Astrocyte (in vitro differentiated cells and primary cell): ENCODE data around the gene SLC38A9. TPM values are rescaled to one million over a fixed set of nuclear protein-coding genes. Genes with fewer than 3 reads are reported as not detected.
"Not testable (repeated sequence)": the region's sequence is repeated elsewhere in the genome, so short reads cannot be mapped to it uniquely, and the experiment has no call there.

ENCODE experiments used
- DNase-seq: peaks from one replicate; pipeline ENCODE4 v3.0.0-alpha.2; 2010; ENCODE audit warnings: low read depth
- FAIRE-seq: peaks from 2 replicates; lab custom pipeline; 2011; peaks lifted over from hg19 to GRCh38; lab: Jason Lieb, UNC
- H2AFZ ChIP-seq: 2 replicates; pipeline ENCODE4 v1.6.0; 2012; ENCODE audit warnings: low read depth, low read length, inconsistent platforms
- H3K27ac ChIP-seq: 2 replicates; pipeline ENCODE4 v1.5.1; 2011; ENCODE audit warnings: low read depth, low read length, inconsistent platforms
- H3K27me3 ChIP-seq: 2 replicates; pipeline ENCODE4 v1.6.0; 2011; ENCODE audit warnings: low read length, inconsistent platforms; ENCODE audit not compliant: insufficient read depth
- H3K36me3 ChIP-seq: 2 replicates; pipeline ENCODE4 v1.5.1; 2011; ENCODE audit warnings: low read length, inconsistent platforms; ENCODE audit not compliant: insufficient read depth
- H3K4me1 ChIP-seq: 2 replicates; pipeline ENCODE4 v1.5.1; 2011; ENCODE audit warnings: low read length, inconsistent platforms; ENCODE audit not compliant: insufficient read depth
- H3K4me2 ChIP-seq: 2 replicates; pipeline ENCODE4 v1.6.0; 2012; ENCODE audit warnings: low read length, inconsistent platforms
- H3K4me3 ChIP-seq: 2 replicates; pipeline ENCODE4 v1.5.1; 2011; ENCODE audit warnings: low read depth, mild to moderate bottlenecking, low read length, inconsistent platforms; ENCODE audit not compliant: insufficient read depth
- H3K79me2 ChIP-seq: 2 replicates; pipeline ENCODE4 v1.6.0; 2012; ENCODE audit warnings: mild to moderate bottlenecking, low read length, inconsistent platforms; ENCODE audit not compliant: insufficient read depth
- H3K9ac ChIP-seq: 2 replicates; pipeline ENCODE4 v1.6.0; 2012; ENCODE audit warnings: mild to moderate bottlenecking, low read length, inconsistent platforms
- H3K9me3 ChIP-seq: 2 replicates; pipeline ENCODE4 v1.5.1; 2012; ENCODE audit warnings: low read depth, mild to moderate bottlenecking, low read length, inconsistent platforms; ENCODE audit not compliant: insufficient read depth
- H4K20me1 ChIP-seq: 2 replicates; pipeline ENCODE4 v1.6.0; 2012; ENCODE audit warnings: low read length, inconsistent platforms; ENCODE audit not compliant: insufficient read depth
- H3K27ac Mint-ChIP-seq: one replicate; pipeline ENCODE4 v1.8.0; 2021; ENCODE audit warnings: mild to moderate bottlenecking, mixed read lengths; ENCODE audit not compliant: unreplicated experiment
- H3K27me3 Mint-ChIP-seq: one replicate; pipeline ENCODE4 v1.8.0; 2021; ENCODE audit warnings: low read depth, mixed read lengths; ENCODE audit not compliant: unreplicated experiment
- H3K36me3 Mint-ChIP-seq: one replicate; pipeline ENCODE4 v1.8.0; 2021; ENCODE audit warnings: low read depth, mixed read lengths; ENCODE audit not compliant: unreplicated experiment
- H3K4me1 Mint-ChIP-seq: one replicate; pipeline ENCODE4 v1.8.0; 2021; ENCODE audit warnings: low read depth, mixed read lengths; ENCODE audit not compliant: unreplicated experiment
- H3K4me3 Mint-ChIP-seq: one replicate; pipeline ENCODE4 v1.8.0; 2021; ENCODE audit warnings: mild to moderate bottlenecking, moderate library complexity, mixed read lengths; ENCODE audit not compliant: unreplicated experiment
- H3K9me3 Mint-ChIP-seq: one replicate; pipeline ENCODE4 v1.8.0; 2021; ENCODE audit warnings: mild to moderate bottlenecking, mixed read lengths; ENCODE audit not compliant: unreplicated experiment
- EZH2 ChIP-seq: IDR thresholded peaks from 2 replicates; pipeline ENCODE4 v1.6.1; 2012; ENCODE audit warnings: mild to moderate bottlenecking, low read length, inconsistent platforms; ENCODE audit not compliant: insufficient read depth
- total RNA-seq: library from RNA; stranded (reverse); gene quantifications from 2 replicates; pipeline ENCODE4 v1.2.1, GENCODE V29; 2021
- TF ChIP-seq, protein P1 (sequence below): IDR thresholded peaks from 2 replicates; pipeline ENCODE4 v1.5.1; 2011; ENCODE audit warnings: low read depth, mild to moderate bottlenecking, inconsistent platforms, low read length, moderate library complexity; ENCODE audit not compliant: insufficient read depth

SLC38A9 gene
- total RNA-seq, 1 donor from 2014 or later = 30.0 TPM

DNA sequence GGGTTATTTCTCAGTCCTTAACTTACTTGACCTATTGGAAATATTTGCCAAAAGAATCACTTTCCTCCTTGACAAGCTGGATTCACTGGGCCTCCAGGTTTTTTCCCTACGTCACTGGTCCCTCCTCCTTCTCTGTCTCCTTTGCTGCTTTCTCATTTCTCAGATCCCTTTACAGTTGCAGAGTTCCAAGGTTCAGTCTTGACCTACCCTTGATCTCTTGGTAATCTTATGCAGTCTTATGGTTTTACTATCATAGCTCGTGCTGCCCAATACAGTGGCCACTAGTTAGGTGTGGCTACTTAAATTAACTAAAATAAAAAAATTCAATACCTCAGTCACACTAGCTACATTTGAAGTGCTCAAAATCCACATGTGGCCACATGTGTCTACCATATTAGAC is 11.4 kb downstream of the SLC38A9 start:
- DNase-seq (no peak), FAIRE-seq (no peak)
- H4K20me1 ChIP-seq = no peaks in the 10 kb centered on the region
- TF ChIP-seq, protein P1, sequence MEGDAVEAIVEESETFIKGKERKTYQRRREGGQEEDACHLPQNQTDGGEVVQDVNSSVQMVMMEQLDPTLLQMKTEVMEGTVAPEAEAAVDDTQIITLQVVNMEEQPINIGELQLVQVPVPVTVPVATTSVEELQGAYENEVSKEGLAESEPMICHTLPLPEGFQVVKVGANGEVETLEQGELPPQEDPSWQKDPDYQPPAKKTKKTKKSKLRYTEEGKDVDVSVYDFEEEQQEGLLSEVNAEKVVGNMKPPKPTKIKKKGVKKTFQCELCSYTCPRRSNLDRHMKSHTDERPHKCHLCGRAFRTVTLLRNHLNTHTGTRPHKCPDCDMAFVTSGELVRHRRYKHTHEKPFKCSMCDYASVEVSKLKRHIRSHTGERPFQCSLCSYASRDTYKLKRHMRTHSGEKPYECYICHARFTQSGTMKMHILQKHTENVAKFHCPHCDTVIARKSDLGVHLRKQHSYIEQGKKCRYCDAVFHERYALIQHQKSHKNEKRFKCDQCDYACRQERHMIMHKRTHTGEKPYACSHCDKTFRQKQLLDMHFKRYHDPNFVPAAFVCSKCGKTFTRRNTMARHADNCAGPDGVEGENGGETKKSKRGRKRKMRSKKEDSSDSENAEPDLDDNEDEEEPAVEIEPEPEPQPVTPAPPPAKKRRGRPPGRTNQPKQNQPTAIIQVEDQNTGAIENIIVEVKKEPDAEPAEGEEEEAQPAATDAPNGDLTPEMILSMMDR = no peak
- TF ChIP-seq EZH2 = no peak
- Mint-ChIP-seq H3K4me3 (no peak overlapping the region), H3K27me3 (no peaks in the 10 kb centered on the region), H3K9me3 (peaks cover 3% of the 10 kb centered on the region), H3K4me1 (no peaks in the 10 kb centered on the region), H3K36me3 (peaks cover 6% of the 10 kb centered on the region), H3K27ac (no peak overlapping the region)
- H3K9ac ChIP-seq = no peak overlapping the region
- H3K9me3 ChIP-seq = no peaks in the 10 kb centered on the region
- no peaks in the 10 kb centered on the region for H3K27me3 ChIP-seq
- no peak overlapping the region for H3K27ac ChIP-seq
- no peaks in the 10 kb centered on the region for H3K4me1 ChIP-seq
- no peaks in the 10 kb centered on the region for H3K36me3 ChIP-seq
- H3K4me2 ChIP-seq = no peak overlapping the region
- H3K79me2 ChIP-seq = no peaks in the 10 kb centered on the region
- H3K4me3 ChIP-seq = no peak overlapping the region
- H2AFZ ChIP-seq = no peak overlapping the region

DNA sequence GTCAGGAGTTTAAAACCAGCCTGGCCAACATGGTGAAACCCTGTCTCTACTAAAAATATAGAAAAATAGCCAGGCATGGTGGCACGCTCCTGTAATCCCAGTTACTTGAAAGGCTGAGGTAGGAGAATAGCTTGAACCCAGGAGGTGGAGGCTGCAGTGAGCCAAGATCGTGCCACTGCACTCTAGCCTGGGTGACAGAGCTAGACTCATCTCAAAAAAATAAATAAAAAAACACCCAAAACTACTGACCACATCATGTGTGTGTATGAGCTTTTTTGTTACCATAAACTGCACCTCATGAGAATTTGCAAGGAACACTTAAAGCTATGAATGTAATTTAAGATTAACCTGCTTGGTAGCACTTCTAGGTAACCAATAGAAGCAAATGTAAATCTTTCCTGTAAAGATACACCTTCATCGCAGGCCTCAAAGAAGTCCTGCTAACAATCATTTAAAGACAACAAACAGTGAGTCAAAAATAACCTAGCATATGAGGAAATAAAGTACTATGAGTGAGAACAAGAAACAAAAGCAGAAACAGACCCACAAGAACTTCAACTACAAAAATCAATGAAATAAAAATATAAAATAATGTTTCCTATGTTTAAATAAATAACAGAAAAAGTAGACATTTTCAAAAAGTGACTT is 13.0 kb downstream of the SLC38A9 start:
- no peak overlapping the region for H3K4me3 Mint-ChIP-seq
- Histone ChIP-seq H3K4me2 (no peak overlapping the region), H3K9me3 (no peaks in the 10 kb centered on the region), H3K27ac (no peak overlapping the region), H3K9ac (no peak overlapping the region), H3K79me2 (no peaks in the 10 kb centered on the region), H2AFZ (no peak overlapping the region), H3K36me3 (no peaks in the 10 kb centered on the region), H3K4me1 (no peaks in the 10 kb centered on the region), H3K27me3 (no peaks in the 10 kb centered on the region), H4K20me1 (no peaks in the 10 kb centered on the region), H3K4me3 (no peak overlapping the region)
- peaks cover 6% of the 10 kb centered on the region for H3K36me3 Mint-ChIP-seq
- no peaks in the 10 kb centered on the region for H3K4me1 Mint-ChIP-seq
- DNase-seq (no peak), FAIRE-seq (no peak)
- no peak for TF ChIP-seq EZH2
- TF ChIP-seq, protein P1 = no peak
- peaks cover 3% of the 10 kb centered on the region for H3K9me3 Mint-ChIP-seq
- no peaks in the 10 kb centered on the region for H3K27me3 Mint-ChIP-seq
- H3K27ac Mint-ChIP-seq = no peak overlapping the region

DNA sequence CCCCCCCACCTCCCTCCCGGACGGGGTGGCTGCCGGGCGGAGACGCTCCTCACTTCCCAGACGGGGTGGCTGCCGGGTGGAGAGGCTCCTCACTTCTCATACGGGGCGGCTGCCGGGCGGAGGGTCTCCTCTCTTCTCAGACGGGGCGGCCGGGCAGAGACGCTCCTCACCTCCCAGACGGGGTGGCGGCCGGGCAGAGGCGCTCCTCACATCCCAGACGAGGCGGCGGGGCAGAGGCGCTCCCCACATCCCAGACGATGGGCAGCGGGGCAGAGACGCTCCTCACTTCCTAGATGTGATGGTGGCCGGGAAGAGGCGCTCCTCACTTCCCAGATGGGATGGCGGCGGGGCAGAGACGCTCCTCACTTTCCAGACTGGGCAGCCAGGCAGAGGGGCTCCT is 15.4 kb downstream of the SLC38A9 start:
- not testable (repeated sequence) for H3K27me3 ChIP-seq, DNase-seq, H3K36me3 ChIP-seq, H3K9me3 Mint-ChIP-seq, H3K4me1 ChIP-seq, H3K4me2 ChIP-seq, H4K20me1 ChIP-seq, H3K27me3 Mint-ChIP-seq, H3K9ac ChIP-seq, H3K36me3 Mint-ChIP-seq, FAIRE-seq, H3K4me3 ChIP-seq, H3K4me1 Mint-ChIP-seq, H3K9me3 ChIP-seq, H3K79me2 ChIP-seq, H2AFZ ChIP-seq, H3K27ac ChIP-seq, H3K4me3 Mint-ChIP-seq, H3K27ac Mint-ChIP-seq
